Articular chondrocyte of knee joint (primary cell): ENCODE data around the gene SYCP2L. TPM values are rescaled to one million over a fixed set of nuclear protein-coding genes. Genes with fewer than 3 reads are reported as not detected.

Experiments used
- total RNA-seq: library from RNA; depleted of rRNA; stranded (reverse); fragments of >200 nt; gene quantifications from 2 replicates; pipeline ENCODE4 v1.2.3, GENCODE V29; 2012

The SYCP2L gene
- total RNA-seq: 0.13 and 0.43 TPM in 2 replicates

DNA sequence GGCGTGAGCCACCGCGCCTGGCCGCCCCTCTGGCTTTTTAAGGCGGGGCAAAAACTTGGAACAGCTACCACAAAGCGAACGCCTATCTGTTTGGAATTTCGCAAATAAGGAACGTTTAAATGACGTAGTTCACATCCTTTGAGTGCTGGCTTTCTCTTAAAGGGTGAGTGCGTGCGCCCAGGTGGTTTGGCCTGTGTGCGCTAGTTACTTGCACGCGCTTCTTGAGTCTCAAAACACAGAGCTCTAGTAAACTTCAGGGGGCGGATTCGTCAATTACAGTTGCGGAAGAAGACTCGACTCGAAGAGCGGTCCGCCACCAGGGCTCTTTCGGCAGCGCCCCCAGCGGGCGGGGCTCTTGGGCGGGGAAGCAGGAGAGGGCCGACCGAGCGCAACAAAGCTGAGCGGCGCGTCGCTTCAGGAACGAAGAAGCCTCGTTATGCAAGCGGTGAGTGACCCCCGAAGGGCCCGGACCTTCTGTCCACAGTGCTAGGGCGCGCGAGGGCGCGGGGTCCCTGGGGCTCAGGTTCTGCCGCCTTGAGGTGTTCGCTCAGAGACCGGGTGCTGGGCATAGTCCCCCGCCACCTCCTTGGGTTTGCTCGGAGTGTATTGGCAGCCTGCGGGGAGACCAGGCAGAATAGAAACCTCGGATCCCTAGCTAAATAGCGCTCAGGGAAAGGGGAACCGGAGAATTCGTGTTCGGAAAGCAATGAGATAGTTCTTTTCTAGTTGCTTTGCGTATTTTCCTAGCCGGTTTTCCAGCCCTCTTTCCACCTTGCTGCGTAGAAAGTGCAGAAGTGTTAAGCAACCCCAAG, at the start of gene SYCP2L:
Gene SYCP2L (plus strand): TSS at position 362 of the 812 bp plus-strand sequence. CDS start 75 bp downstream, at position 437.

GRCh38 chr6:10837995-10838793, 48.7 kb upstream of the SYCP2L start, which contains the start of gene MAK:
TSS of gene MAK (minus strand) at chr6:10838539. CDS start at chr6:10830648, 7,891 bp downstream.

Other genes starting within 250 kb of the SYCP2L start
- gene C6orf52, start 192.4 kb upstream of the SYCP2L start, total RNA-seq: 0.52 and 0.65 TPM in 2 replicates
- gene PAK1IP1, start 192.1 kb upstream of the SYCP2L start, total RNA-seq: 16.5 and 22.3 TPM in 2 replicates
- 141 and 175 TPM in 2 replicates for gene TMEM14C, start 164.0 kb upstream of the SYCP2L start, total RNA-seq
- gene TMEM14B, start 139.2 kb upstream of the SYCP2L start, total RNA-seq: 78.5 and 92.5 TPM in 2 replicates
- gene MAK, start 48.5 kb upstream of the SYCP2L start, total RNA-seq: 0.13 TPM in 1 of 2 replicates, not detected in the other
- gene GCM2, start 5.0 kb upstream of the SYCP2L start, total RNA-seq: not detected in 2 replicates
- gene ELOVL2, start 157.3 kb downstream of the SYCP2L start, total RNA-seq: 0.13 and 0.22 TPM in 2 replicates
- gene SMIM13, start 206.8 kb downstream of the SYCP2L start, total RNA-seq: 5.5 and 6.2 TPM in 2 replicates
- gene ERVFRD-1, start 224.7 kb downstream of the SYCP2L start, total RNA-seq: not detected in 2 replicates